ENCODE measurements around the gene SLC9A3.

The SLC9A3 gene

GRCh38 chr5:522899-523440 lies 1.3 kb downstream of the SLC9A3 start:
- Histone ChIP-seq H3K27me3 (ENCODE audit: low read depth, low read length) (peaks cover 7% of the 10 kb centered on the region; the same call in 1 of the 2 replicates), H3K4me2 (ENCODE audit: low read length) (no peak overlapping the region)
- no peak for TF ChIP-seq EZH2phosphoT487 (IDR thresholded peaks at IDR 0.05; ENCODE audit: low read depth)
- no peak for TF ChIP-seq CTCF (IDR thresholded peaks at IDR 0.05; ENCODE audit: low read depth, low read length)

GRCh38 chr5:522116-522515 lies 2.1 kb downstream of the SLC9A3 start:
- Histone ChIP-seq H4K20me1 (ENCODE audit: insufficient read depth, low read length) (no peaks in the 10 kb centered on the region), H3K9ac (ENCODE audit: low read length) (no peak overlapping the region), H3K27ac (ENCODE audit: low read length) (no peak overlapping the region), H3K27me3 (ENCODE audit: low read depth, low read length) (peaks cover 5% of the 10 kb centered on the region; the same call in 1 of the 2 replicates), H3K36me3 (replicated peaks; ENCODE audit: low read depth, low read length) (no peaks in the 10 kb centered on the region), H3K4me3 (ENCODE audit: low read length) (no peak overlapping the region), H3K79me2 (ENCODE audit: low read length) (no peaks in the 10 kb centered on the region), H3K4me2 (ENCODE audit: low read length) (no peak overlapping the region), H3K4me1 (ENCODE audit: low read length) (no peaks in the 10 kb centered on the region), H2AFZ (ENCODE audit: low read depth, low read length) (no peak overlapping the region), H3K9me3 (ENCODE audit: insufficient read depth, low read length) (no peaks in the 10 kb centered on the region)
- TF ChIP-seq EZH2phosphoT487 (IDR thresholded peaks at IDR 0.05; ENCODE audit: low read depth), result no peak
- no peak for TF ChIP-seq CTCF (IDR thresholded peaks at IDR 0.05; ENCODE audit: low read depth, low read length)

More at GRCh38 chr5:522899-523440, 1.3 kb downstream of the SLC9A3 start:
- H3K4me3 ChIP-seq (ENCODE audit: low read length), result no peak overlapping the region
- no peaks in the 10 kb centered on the region for H4K20me1 ChIP-seq (ENCODE audit: insufficient read depth, low read length)
- no peak overlapping the region for H2AFZ ChIP-seq (ENCODE audit: low read depth, low read length)
- no peaks in the 10 kb centered on the region for H3K79me2 ChIP-seq (ENCODE audit: low read length)
- H3K27ac ChIP-seq (ENCODE audit: low read length), result no peak overlapping the region
- no peak overlapping the region for H3K9ac ChIP-seq (ENCODE audit: low read length)
- no peaks in the 10 kb centered on the region for H3K36me3 ChIP-seq (replicated peaks; ENCODE audit: low read depth, low read length)
- no peaks in the 10 kb centered on the region for H3K9me3 ChIP-seq (ENCODE audit: insufficient read depth, low read length)
- no peaks in the 10 kb centered on the region for H3K4me1 ChIP-seq (ENCODE audit: low read length)

GRCh38 chr5:521680-522079 lies 2.6 kb downstream of the SLC9A3 start:
- peaks cover under 1% of the 10 kb centered on the region; the same call in 1 of the 2 replicates for H3K27me3 ChIP-seq (ENCODE audit: low read depth, low read length)
- TF ChIP-seq CTCF (IDR thresholded peaks at IDR 0.05; ENCODE audit: low read depth, low read length) (no peak), EZH2phosphoT487 (IDR thresholded peaks at IDR 0.05; ENCODE audit: low read depth) (no peak)
- H3K27ac ChIP-seq (ENCODE audit: low read length), result no peak overlapping the region
- no peaks in the 10 kb centered on the region for H3K79me2 ChIP-seq (ENCODE audit: low read length)
- H3K4me2 ChIP-seq (ENCODE audit: low read length), result no peak overlapping the region
- no peaks in the 10 kb centered on the region for H3K4me1 ChIP-seq (ENCODE audit: low read length)
- no peak overlapping the region for H3K4me3 ChIP-seq (ENCODE audit: low read length)
- H3K36me3 ChIP-seq (replicated peaks; ENCODE audit: low read depth, low read length), result no peaks in the 10 kb centered on the region
- no peaks in the 10 kb centered on the region for H3K9me3 ChIP-seq (ENCODE audit: insufficient read depth, low read length)
- no peak overlapping the region for H3K9ac ChIP-seq (ENCODE audit: low read length)
- no peak overlapping the region for H2AFZ ChIP-seq (ENCODE audit: low read depth, low read length)
- no peaks in the 10 kb centered on the region for H4K20me1 ChIP-seq (ENCODE audit: insufficient read depth, low read length)

GRCh38 chr5:520850-521226 lies 3.4 kb downstream of the SLC9A3 start:
- no peaks in the 10 kb centered on the region for H3K36me3 ChIP-seq (replicated peaks; ENCODE audit: low read depth, low read length)
- no peaks in the 10 kb centered on the region for H3K9me3 ChIP-seq (ENCODE audit: insufficient read depth, low read length)
- no peaks in the 10 kb centered on the region for H3K79me2 ChIP-seq (ENCODE audit: low read length)
- no peaks in the 10 kb centered on the region for H4K20me1 ChIP-seq (ENCODE audit: insufficient read depth, low read length)
- no peaks in the 10 kb centered on the region for H3K4me1 ChIP-seq (ENCODE audit: low read length)
- H3K4me2 ChIP-seq (ENCODE audit: low read length), result no peak overlapping the region
- no peak for TF ChIP-seq CTCF (IDR thresholded peaks at IDR 0.05; ENCODE audit: low read depth, low read length)
- no peak for TF ChIP-seq EZH2phosphoT487 (IDR thresholded peaks at IDR 0.05; ENCODE audit: low read depth)
- H3K27me3 ChIP-seq (ENCODE audit: low read depth, low read length), result no peaks in the 10 kb centered on the region
- no peak overlapping the region for H3K27ac ChIP-seq (ENCODE audit: low read length)
- H3K9ac ChIP-seq (ENCODE audit: low read length), result no peak overlapping the region
- H2AFZ ChIP-seq (ENCODE audit: low read depth, low read length), result no peak overlapping the region
- H3K4me3 ChIP-seq (ENCODE audit: low read length), result no peak overlapping the region
